ENCODE data around the gene RALGAPA2.

DNA sequence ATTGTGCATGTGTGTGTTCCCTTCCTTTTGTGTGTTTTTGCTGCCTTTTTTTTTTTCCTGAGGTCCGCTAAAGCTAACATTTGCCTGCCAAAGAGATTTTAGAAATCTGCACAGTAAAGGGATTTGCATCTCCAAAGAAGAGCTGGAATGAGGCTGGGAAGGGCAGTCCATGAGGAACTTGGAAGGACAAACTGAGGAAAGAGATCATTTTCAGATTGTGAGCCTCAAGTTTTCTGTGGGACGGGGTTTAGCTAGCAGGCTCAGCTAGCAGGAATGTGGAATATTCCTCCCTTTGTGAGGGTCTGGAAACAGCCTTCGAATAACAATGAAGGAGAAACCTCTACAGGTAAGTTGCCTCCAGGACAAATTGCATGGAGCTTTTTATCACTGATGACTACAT lies 340.8 kb downstream of the RALGAPA2 start:
- TF ChIP-seq, protein P1, sequence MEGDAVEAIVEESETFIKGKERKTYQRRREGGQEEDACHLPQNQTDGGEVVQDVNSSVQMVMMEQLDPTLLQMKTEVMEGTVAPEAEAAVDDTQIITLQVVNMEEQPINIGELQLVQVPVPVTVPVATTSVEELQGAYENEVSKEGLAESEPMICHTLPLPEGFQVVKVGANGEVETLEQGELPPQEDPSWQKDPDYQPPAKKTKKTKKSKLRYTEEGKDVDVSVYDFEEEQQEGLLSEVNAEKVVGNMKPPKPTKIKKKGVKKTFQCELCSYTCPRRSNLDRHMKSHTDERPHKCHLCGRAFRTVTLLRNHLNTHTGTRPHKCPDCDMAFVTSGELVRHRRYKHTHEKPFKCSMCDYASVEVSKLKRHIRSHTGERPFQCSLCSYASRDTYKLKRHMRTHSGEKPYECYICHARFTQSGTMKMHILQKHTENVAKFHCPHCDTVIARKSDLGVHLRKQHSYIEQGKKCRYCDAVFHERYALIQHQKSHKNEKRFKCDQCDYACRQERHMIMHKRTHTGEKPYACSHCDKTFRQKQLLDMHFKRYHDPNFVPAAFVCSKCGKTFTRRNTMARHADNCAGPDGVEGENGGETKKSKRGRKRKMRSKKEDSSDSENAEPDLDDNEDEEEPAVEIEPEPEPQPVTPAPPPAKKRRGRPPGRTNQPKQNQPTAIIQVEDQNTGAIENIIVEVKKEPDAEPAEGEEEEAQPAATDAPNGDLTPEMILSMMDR (IDR thresholded peaks at IDR 0.05; ENCODE audit: low read length): no peak
- no peak for TF ChIP-seq EZH2 (IDR thresholded peaks at IDR 0.05; ENCODE audit: borderline replicate concordance, low read length)

Measured in OCI-LY1 (cell line).